ENCODE measurements around the gene BTNL9.

GRCh38 chr5:181001947-181002346 is 38.1 kb upstream of the BTNL9 start:
- no peak for TF ChIP-seq NCOA1 (CRISPR knock-in tag; IDR thresholded peaks at IDR 0.05)
- no peak for TF ChIP-seq TAF15 (IDR thresholded peaks at IDR 0.05; ENCODE audit: low read depth, low read length, poor library complexity, severe bottlenecking)
- no peak for TF ChIP-seq NBN (conservative IDR thresholded peaks at IDR 0.05)
- TF ChIP-seq MAFG (CRISPR knock-in tag; IDR thresholded peaks at IDR 0.05) = no peak
- no peak for TF ChIP-seq ZNF841 (CRISPR knock-in tag; IDR thresholded peaks at IDR 0.05; ENCODE audit: borderline replicate concordance)
- TF ChIP-seq ZNF329 (CRISPR knock-in tag; IDR thresholded peaks at IDR 0.05; ENCODE audit: low read depth) = no peak
- TF ChIP-seq SATB2 (CRISPR knock-in tag; IDR thresholded peaks at IDR 0.05) = no peak
- no peak for TF ChIP-seq CTCF (CRISPR knock-in tag; IDR thresholded peaks at IDR 0.05)
- no peak for TF ChIP-seq ZBTB21 (CRISPR knock-in tag; IDR thresholded peaks at IDR 0.05)
- no peak for TF ChIP-seq ZNF253 (CRISPR knock-in tag; IDR thresholded peaks at IDR 0.05; ENCODE audit: borderline replicate concordance)
- no peak for TF ChIP-seq POLR2AphosphoS5 (IDR thresholded peaks at IDR 0.05; ENCODE audit: low read depth, low read length)
- TF ChIP-seq SP4 (CRISPR knock-in tag; IDR thresholded peaks at IDR 0.05) = no peak
- no peak for TF ChIP-seq USF2 (IDR thresholded peaks at IDR 0.05; ENCODE audit: low read depth, low read length)
- TF ChIP-seq USF2 (CRISPR knock-in tag; IDR thresholded peaks at IDR 0.05; ENCODE audit: borderline replicate concordance) = no peak
